Measurements from ENCODE around the gene PYY. TPM values are rescaled to one million over a fixed set of nuclear protein-coding genes. Genes with fewer than 3 reads are reported as not detected.
A peak's percentile ranks its signal among the peaks of the same experiment; 100 is the strongest.

PYY gene
- total RNA-seq, 2 experiments from 2014 or later = not detected

DNA sequence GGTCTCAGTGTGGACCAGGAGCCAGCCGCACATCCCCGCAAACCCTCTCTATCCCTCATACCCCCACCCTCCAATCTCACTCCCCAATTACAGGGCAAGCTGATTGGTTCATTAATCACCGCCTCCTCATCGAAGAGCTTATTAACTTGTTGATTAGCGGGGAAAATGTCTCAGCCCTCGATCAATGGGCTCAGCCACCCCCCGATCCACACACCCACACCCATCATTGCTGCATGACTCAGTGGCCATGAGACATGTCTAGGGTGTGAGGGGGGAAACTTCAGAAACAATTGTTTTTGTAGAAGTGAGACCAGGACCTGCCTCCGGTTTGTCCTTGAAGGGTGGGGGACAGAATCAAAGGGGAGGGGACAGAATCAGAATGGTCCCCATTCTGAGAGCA, 2.5 kb upstream of the PYY start:
- ChIA-PET CTCF (interaction anchor here (1.2 kb wide), 1 partner anchor 12 kb away, joined by 3 read pairs; no protein-coding TSS in a partner anchor), POLR2A (interaction anchor here (0.6 kb wide), 1 partner anchor 96 kb away, joined by 3 read pairs; no protein-coding TSS in a partner anchor)
- Mint-ChIP-seq H3K27me3 (peaks cover 28% of the 10 kb centered on the region), H3K36me3 (no peaks in the 10 kb centered on the region), H3K27ac (no peak overlapping the region), H3K4me3 (no peak overlapping the region), H3K9me3 (no peaks in the 10 kb centered on the region), H3K4me1 (ENCODE audit: low read depth) (peaks cover 3% of the 10 kb centered on the region)
- intact Hi-C loops (cut with micrococcal nuclease) = no loop called here
- DNase-seq = no peak

GRCh38 chr17:43952724-43953666, 745 bp downstream of the PYY start:
- ChIA-PET CTCF (interaction anchor here (1.3 to 1.8 kb wide), 2 partner anchors 9 kb away, joined by 3 to 6 read pairs; no protein-coding TSS in a partner anchor), POLR2A (interaction anchor here (0.5 kb wide), 1 partner anchor 45 kb away, joined by 3 read pairs; no protein-coding TSS in a partner anchor)
- Mint-ChIP-seq H3K4me3 (no peak overlapping the region), H3K9me3 (no peaks in the 10 kb centered on the region), H3K27me3 (peaks cover 31% of the 10 kb centered on the region), H3K4me1 (ENCODE audit: low read depth) (peaks cover 3% of the 10 kb centered on the region), H3K27ac (no peak overlapping the region), H3K36me3 (no peaks in the 10 kb centered on the region)
- DNase-seq = peak; percentile 22
- intact Hi-C loops (cut with micrococcal nuclease) = no loop called here

DNA sequence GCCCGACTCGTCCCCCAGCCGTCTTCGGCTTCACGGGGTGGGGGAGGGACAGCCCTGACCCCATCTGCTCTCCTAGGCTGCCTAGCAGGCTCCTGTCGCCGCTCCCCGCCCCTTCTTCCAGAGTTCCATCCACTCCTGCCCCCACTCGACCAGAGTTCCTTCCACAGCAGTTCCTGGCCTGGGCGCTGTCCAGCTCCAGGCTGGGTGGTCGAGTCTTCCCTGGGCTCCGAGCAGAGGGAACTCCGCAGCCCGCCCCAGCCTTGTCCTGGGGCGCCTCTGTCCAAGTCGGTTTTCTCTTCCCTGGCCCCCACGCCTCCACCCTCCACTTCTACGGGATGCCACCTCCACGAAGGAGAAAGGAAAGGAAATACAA, 1.4 kb downstream of the PYY start:
- H3K4me1 Mint-ChIP-seq (ENCODE audit: low read depth) = peaks cover 3% of the 10 kb centered on the region
- no peak for DNase-seq
- H3K27ac Mint-ChIP-seq = no peak overlapping the region
- POLR2A ChIA-PET = no interaction called here
- no peaks in the 10 kb centered on the region for H3K36me3 Mint-ChIP-seq
- peaks cover 31% of the 10 kb centered on the region for H3K27me3 Mint-ChIP-seq
- intact Hi-C loops (cut with micrococcal nuclease) = no loop called here
- CTCF ChIA-PET = interaction anchor here (1.3 kb wide), 1 partner anchor 8 kb away, joined by 3 read pairs; no protein-coding TSS in a partner anchor
- H3K9me3 Mint-ChIP-seq = no peaks in the 10 kb centered on the region
- H3K4me3 Mint-ChIP-seq = no peak overlapping the region

DNA sequence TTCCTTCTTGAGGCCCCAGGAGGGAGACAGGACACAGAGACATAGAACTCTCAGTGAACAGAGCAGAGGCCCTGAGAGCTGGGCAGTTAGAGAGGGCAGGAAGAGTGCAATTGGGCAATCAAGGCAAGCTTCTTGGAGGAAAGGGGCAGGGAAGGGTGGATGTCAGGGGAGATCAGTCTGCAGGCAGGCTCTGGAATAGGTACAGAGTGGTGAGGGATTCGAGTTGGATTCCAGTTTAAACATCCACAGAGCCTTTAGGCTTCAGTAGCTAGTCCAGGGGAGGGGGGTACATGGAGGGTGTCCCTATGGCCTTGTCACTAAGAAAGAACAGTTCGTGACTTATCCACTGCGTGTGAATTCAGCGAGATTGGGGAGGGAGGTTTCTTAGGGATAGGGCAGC, 2.0 kb downstream of the PYY start:
- no peak overlapping the region for H3K27ac Mint-ChIP-seq
- CTCF ChIA-PET = interaction anchor here (1.3 kb wide), 1 partner anchor 8 kb away, joined by 3 read pairs; no protein-coding TSS in a partner anchor
- intact Hi-C loops (cut with micrococcal nuclease) = no loop called here
- DNase-seq = no peak
- no peaks in the 10 kb centered on the region for H3K36me3 Mint-ChIP-seq
- peaks cover 31% of the 10 kb centered on the region for H3K27me3 Mint-ChIP-seq
- no peak overlapping the region for H3K4me3 Mint-ChIP-seq
- peaks cover 3% of the 10 kb centered on the region for H3K4me1 Mint-ChIP-seq (ENCODE audit: low read depth)
- no peaks in the 10 kb centered on the region for H3K9me3 Mint-ChIP-seq
- POLR2A ChIA-PET = no interaction called here

DNA sequence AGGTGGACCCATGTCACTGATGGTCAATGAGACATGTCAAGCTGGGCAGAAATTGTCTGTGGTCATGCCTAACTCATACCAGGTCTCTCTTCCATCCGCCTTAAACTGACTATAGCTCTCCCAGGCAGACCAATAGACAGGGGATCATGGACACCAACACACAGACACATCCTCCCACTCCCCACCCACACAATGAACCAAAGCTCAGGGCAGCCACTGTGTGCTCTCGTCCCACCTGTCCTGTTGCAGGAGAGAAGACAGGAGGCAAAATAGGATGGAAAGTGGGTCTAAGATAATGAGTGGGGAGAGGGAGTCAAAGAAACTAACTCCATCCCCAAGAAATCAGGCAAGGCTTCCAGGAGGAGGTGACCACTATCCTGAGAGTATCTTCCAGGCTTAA, 3.2 kb downstream of the PYY start:
- ChIA-PET POLR2A (no interaction called here), CTCF (no interaction called here)
- no peak for DNase-seq
- Mint-ChIP-seq H3K36me3 (no peaks in the 10 kb centered on the region), H3K4me1 (ENCODE audit: low read depth) (peaks cover 3% of the 10 kb centered on the region), H3K4me3 (no peak overlapping the region), H3K9me3 (no peaks in the 10 kb centered on the region), H3K27ac (no peak overlapping the region), H3K27me3 (peaks cover 30% of the 10 kb centered on the region)
- intact Hi-C loops (cut with micrococcal nuclease) = no loop called here

GRCh38 chr17:43949781-43950180, 4.0 kb downstream of the PYY start:
- Mint-ChIP-seq H3K9me3 (no peaks in the 10 kb centered on the region), H3K27ac (no peak overlapping the region), H3K36me3 (no peaks in the 10 kb centered on the region), H3K4me3 (no peak overlapping the region), H3K27me3 (peaks cover 28% of the 10 kb centered on the region), H3K4me1 (ENCODE audit: low read depth) (peaks cover 6% of the 10 kb centered on the region)
- CTCF ChIA-PET = no interaction called here
- intact Hi-C loops (cut with micrococcal nuclease) = no loop called here
- no peak for DNase-seq
- POLR2A ChIA-PET = no interaction called here

- Mint-ChIP-seq H3K9me3 (no peaks in the 10 kb centered on the region), H3K27me3 (peaks cover 8% of the 10 kb centered on the region), H3K4me3 (no peak overlapping the region), H3K36me3 (no peaks in the 10 kb centered on the region), H3K4me1 (ENCODE audit: low read depth) (peaks cover 10% of the 10 kb centered on the region), H3K27ac (no peak overlapping the region)
- POLR2A ChIA-PET = no interaction called here
- intact Hi-C loops (cut with micrococcal nuclease) = no loop called here
- CTCF ChIA-PET = interaction anchor here (0.6 to 1.6 kb wide), 4 partner anchors 47 to 209 kb away, joined by 3 to 6 read pairs (median 4); no protein-coding TSS in a partner anchor
- no peak for DNase-seq
Observed at GRCh38 chr17:43946781-43947180, 7.0 kb downstream of the PYY start.

DNA sequence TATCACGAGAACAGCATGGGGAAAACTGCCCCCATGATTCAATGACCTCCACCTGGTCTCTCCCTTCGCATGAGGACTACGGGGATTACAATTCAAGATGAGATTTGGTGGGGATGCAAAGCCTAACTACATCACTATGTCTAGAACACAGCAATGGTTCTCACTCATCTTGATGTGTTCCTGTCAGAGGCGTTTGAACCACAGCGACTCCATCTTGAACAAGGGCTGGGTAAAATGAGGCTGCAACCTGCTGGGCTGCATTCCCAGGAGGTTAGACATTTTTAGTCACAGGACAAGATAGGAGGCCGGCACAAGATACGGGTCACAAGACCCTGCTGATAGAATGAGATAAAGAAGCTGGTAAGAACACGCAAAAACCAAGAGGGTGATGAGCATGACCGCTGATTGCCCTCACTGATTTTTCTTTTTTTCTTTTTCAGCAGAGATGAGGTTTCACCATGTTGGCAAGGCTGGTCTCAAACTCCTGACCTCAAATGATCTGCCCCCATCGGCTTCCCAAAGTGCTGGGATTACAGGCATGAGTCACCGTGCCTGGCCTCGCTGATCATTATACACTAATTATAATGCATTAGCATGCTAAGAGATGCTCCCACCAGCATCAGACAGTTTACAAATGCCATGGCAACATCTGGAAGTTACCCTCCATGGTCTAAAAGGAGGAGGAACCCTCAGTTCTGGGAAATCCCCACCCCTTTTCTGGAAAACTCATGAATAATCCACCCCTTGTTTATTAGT, 8.5 kb downstream of the PYY start:
- POLR2A ChIA-PET = no interaction called here
- intact Hi-C loops (cut with micrococcal nuclease) = no loop called here
- H3K36me3 Mint-ChIP-seq = no peaks in the 10 kb centered on the region
- H3K4me3 Mint-ChIP-seq = no peak overlapping the region
- no peaks in the 10 kb centered on the region for H3K27me3 Mint-ChIP-seq
- no peak for DNase-seq
- peaks cover 10% of the 10 kb centered on the region for H3K4me1 Mint-ChIP-seq (ENCODE audit: low read depth)
- CTCF ChIA-PET = interaction anchor here (0.6 to 4.0 kb wide), 12 partner anchors 14 to 192 kb away, joined by 3 to 90 read pairs (median 14); no protein-coding TSS in a partner anchor
- no peak overlapping the region for H3K27ac Mint-ChIP-seq
- H3K9me3 Mint-ChIP-seq = no peaks in the 10 kb centered on the region

DNA sequence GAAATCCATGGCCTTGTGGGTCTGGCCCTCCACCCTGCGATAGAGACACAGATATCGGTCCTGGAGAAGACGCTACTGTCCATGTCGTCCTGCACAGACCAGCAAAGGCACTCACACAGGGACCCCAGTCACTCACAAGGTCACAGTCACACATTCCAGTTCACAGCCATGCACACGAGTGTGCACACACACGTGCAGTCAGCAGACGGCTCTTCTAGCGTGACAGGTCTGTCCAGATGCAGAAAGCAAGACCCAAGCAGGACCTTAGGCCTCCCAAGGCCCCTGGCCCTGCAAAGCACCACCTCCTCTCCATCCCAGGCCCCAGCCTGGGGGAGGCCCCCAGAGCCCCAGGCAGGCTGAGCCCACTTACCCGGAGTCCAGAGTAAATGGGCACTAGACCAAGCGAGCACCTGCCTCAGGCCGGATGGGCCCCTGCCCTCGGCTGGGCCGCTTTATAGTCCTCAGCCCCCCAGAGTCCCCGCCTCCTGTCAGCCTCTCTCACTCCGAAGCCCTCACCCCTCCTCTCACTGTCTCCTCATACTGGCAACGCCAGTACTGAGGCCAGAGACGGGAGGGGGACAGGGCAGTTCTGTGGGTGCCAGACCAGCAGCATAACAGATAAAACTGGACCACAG, 11.6 kb downstream of the PYY start, which contains the start of gene PPY:
Gene PPY, minus strand, starts transcription at position 426 of the 635 bp plus-strand sequence. CDS start 822 bp downstream, outside the sequence.
- H3K27me3 Mint-ChIP-seq = peaks cover 4% of the 10 kb centered on the region
- ChIA-PET CTCF (interaction anchor here (0.9 to 4.0 kb wide), 7 partner anchors 17 to 100 kb away, joined by 3 to 90 read pairs (median 28); no protein-coding TSS in a partner anchor), POLR2A (no interaction called here)
- H3K4me3 Mint-ChIP-seq = no peak within 1 kb of the TSS
- no peak within 1 kb of the TSS for H3K27ac Mint-ChIP-seq
- no peak for DNase-seq
- intact Hi-C loops (cut with micrococcal nuclease) = no loop called here
- H3K36me3 Mint-ChIP-seq = no peaks in the 10 kb centered on the region
- no peaks in the 10 kb centered on the region for H3K9me3 Mint-ChIP-seq
- peaks cover 17% of the 10 kb centered on the region for H3K4me1 Mint-ChIP-seq (ENCODE audit: low read depth)

- DNase-seq = peak; percentile 30
- ChIA-PET POLR2A (no interaction called here), CTCF (interaction anchor here (1.0 to 1.1 kb wide), 3 partner anchors 32 to 228 kb away, joined by 3 read pairs; no protein-coding TSS in a partner anchor)
- intact Hi-C loops (cut with micrococcal nuclease) = no loop called here
- Mint-ChIP-seq H3K27ac (no peak overlapping the region), H3K36me3 (no peaks in the 10 kb centered on the region), H3K9me3 (no peaks in the 10 kb centered on the region), H3K27me3 (peaks cover 4% of the 10 kb centered on the region), H3K4me3 (no peak overlapping the region), H3K4me1 (ENCODE audit: low read depth) (peaks cover 17% of the 10 kb centered on the region)
Observed at GRCh38 chr17:43940630-43941029, 13.1 kb downstream of the PYY start.

GRCh38 chr17:43939886-43940285, 13.9 kb downstream of the PYY start:
- Mint-ChIP-seq H3K27me3 (peaks cover 4% of the 10 kb centered on the region), H3K4me1 (ENCODE audit: low read depth) (peaks cover 14% of the 10 kb centered on the region), H3K27ac (no peak overlapping the region), H3K9me3 (no peaks in the 10 kb centered on the region), H3K36me3 (no peaks in the 10 kb centered on the region), H3K4me3 (no peak overlapping the region)
- no peak for DNase-seq
- CTCF ChIA-PET = interaction anchor here (0.8 to 1.1 kb wide), 3 partner anchors 12 to 229 kb away, joined by 3 read pairs; no protein-coding TSS in a partner anchor
- intact Hi-C loops (cut with micrococcal nuclease) = no loop called here
- POLR2A ChIA-PET = no interaction called here

Data from activated CD4-positive, alpha-beta memory T cell treated with anti-CD3 and anti-CD28 coated beads for 36 hours (primary cell).